ENCODE results near the gene HSDL1. TPM values are rescaled to one million over a fixed set of nuclear protein-coding genes. Genes with fewer than 3 reads are reported as not detected.

HSDL1 gene
- total RNA-seq, 4 donors from 2014 or later, result 11.1 to 39.8 (median 20.6) TPM

DNA sequence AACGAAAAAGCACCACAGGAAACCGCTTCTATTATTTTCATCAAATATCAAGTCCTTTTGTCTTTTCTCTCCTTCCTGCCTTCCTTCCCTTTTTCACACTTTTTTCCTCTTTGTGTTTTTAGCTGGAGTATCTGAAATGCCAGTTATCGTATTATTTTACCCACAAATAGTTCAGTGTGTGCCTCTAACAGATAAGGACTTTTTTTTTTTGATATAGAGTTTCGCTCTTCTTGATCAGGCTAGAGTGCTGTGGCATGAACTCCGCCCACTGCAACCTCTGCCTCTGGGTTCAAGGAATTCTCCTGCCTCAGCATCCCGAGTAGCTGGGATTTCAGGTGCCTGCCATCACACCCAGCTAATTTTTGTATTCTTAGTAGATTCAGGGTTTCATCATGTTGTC, 10.8 kb upstream of the HSDL1 start:
- Histone ChIP-seq H3K27me3 (no peaks in the 10 kb centered on the region), H3K4me1 (peaks cover 0 to 6% (median 0%) of the 10 kb centered on the region in 4 donors), H3K4me3 (no peak overlapping the region), H3K9me3 (no peaks in the 10 kb centered on the region), H3K27ac (no peak overlapping the region), H3K36me3 (no peaks in the 10 kb centered on the region)
- WGBS, 2 donors, result 83 to 91% methylated on average over 6 of the region's 6 CpGs
- TF ChIP-seq POLR2A (IDR thresholded peaks at IDR 0.05), result no peak
- TF ChIP-seq EP300 (IDR thresholded peaks at IDR 0.05), result no peak
- TF ChIP-seq, protein P1, sequence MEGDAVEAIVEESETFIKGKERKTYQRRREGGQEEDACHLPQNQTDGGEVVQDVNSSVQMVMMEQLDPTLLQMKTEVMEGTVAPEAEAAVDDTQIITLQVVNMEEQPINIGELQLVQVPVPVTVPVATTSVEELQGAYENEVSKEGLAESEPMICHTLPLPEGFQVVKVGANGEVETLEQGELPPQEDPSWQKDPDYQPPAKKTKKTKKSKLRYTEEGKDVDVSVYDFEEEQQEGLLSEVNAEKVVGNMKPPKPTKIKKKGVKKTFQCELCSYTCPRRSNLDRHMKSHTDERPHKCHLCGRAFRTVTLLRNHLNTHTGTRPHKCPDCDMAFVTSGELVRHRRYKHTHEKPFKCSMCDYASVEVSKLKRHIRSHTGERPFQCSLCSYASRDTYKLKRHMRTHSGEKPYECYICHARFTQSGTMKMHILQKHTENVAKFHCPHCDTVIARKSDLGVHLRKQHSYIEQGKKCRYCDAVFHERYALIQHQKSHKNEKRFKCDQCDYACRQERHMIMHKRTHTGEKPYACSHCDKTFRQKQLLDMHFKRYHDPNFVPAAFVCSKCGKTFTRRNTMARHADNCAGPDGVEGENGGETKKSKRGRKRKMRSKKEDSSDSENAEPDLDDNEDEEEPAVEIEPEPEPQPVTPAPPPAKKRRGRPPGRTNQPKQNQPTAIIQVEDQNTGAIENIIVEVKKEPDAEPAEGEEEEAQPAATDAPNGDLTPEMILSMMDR (IDR thresholded peaks at IDR 0.05), result no peak
- DNase-seq (ENCODE audit: low spot score in 2 of 2), result no peak

DNA sequence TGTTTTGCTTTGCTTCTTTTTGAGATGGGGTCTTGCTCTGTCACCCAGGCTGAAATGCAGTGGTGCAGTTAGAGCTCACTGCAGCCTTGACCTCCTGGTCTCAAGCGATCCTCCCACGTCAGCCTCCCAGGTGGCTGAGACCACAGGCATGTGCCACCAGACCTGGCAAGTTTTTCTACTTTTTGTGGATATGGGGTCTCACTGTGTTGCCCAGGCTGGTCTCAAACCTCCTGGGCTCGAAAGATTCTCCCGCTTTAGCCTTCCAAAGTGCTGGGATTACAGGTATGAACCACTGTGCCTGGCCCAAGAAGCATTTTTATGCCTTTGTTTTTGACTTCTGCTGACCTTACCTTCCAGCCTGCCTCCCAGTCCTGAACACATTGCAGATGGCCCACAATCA, 10.2 kb upstream of the HSDL1 start:
- TF ChIP-seq POLR2A (IDR thresholded peaks at IDR 0.05), result no peak
- no peak for TF ChIP-seq EP300 (IDR thresholded peaks at IDR 0.05)
- TF ChIP-seq, protein P1 (IDR thresholded peaks at IDR 0.05), result no peak
- Histone ChIP-seq H3K4me1 (peaks cover 0 to 6% (median 0%) of the 10 kb centered on the region in 4 donors), H3K9me3 (no peaks in the 10 kb centered on the region), H3K27ac (no peak overlapping the region), H3K27me3 (no peaks in the 10 kb centered on the region), H3K36me3 (no peaks in the 10 kb centered on the region), H3K4me3 (no peak overlapping the region)
- WGBS, 2 donors, result 96 to 98% methylated on average over 4 of the region's 4 CpGs
- no peak for DNase-seq (ENCODE audit: low spot score in 2 of 2)

DNA sequence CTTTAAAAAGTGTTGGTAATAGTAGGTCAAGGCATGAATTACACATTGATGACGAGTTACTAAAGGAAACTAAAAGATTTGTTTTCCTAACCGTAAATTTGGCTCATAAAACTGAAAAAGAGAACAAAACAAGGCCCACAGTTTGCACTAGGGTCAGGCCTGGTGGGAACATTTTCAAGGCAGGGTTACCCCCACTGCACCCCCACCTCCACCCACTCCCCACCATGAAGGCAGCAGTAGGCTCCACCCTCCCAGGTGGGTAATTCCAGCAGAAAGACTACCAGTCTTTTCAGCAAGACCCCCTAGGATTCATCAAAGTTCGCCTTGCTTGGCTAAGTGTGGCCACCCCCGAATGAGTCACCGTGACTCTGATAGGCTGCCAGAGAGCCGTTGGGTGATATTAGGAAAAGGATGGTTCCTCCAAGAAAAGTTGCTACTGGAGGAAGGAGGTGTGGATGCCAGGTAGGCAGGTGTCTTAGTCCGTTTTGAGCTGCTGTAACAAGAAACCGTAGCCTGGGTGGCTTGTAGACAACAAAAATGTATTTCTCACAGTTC, 8.8 kb upstream of the HSDL1 start:
- Histone ChIP-seq H3K4me1 (peaks cover 0 to 6% (median 0%) of the 10 kb centered on the region in 4 donors), H3K9me3 (no peaks in the 10 kb centered on the region), H3K36me3 (no peaks in the 10 kb centered on the region), H3K27me3 (no peaks in the 10 kb centered on the region), H3K27ac (no peak overlapping the region), H3K4me3 (no peak overlapping the region)
- WGBS, 2 donors, result 53% methylated on average over 8 of the region's 8 CpGs
- TF ChIP-seq, protein P1 (IDR thresholded peaks at IDR 0.05), result no peak
- DNase-seq (ENCODE audit: low spot score in 2 of 2), result no peak

DNA sequence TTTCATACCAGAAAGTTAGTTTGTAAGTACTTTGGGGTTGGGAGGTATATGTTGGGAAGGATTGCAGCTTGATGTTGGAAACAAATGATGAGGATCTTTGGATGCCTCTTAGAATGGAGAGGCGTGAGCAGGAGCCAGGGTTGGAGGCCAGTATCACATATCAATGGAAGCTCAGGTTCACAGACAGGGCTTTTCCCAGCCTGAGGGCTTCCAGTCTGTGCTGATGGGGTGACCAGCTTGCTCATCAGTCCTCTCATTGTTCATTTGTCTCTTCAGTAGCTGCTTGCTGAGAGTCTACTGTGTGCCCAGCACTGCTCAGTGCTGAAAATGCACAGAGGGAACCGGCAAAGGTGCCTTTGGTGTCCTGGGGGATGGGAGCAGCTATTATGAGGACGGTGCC, 5.9 kb upstream of the HSDL1 start:
- 51 to 66% methylated on average over 3 of the region's 3 CpGs for WGBS, 2 donors
- H3K27ac ChIP-seq, result no peak overlapping the region
- no peak overlapping the region for H3K4me3 ChIP-seq
- TF ChIP-seq, protein P1 (IDR thresholded peaks at IDR 0.05), result no peak
- TF ChIP-seq EP300 (IDR thresholded peaks at IDR 0.05), result no peak
- no peak for TF ChIP-seq POLR2A (IDR thresholded peaks at IDR 0.05)
- peaks cover 0 to 6% (median 0%) of the 10 kb centered on the region in 4 donors for H3K4me1 ChIP-seq
- DNase-seq (ENCODE audit: low spot score in 2 of 2), result no peak
- H3K27me3 ChIP-seq, result no peaks in the 10 kb centered on the region
- H3K9me3 ChIP-seq, result no peaks in the 10 kb centered on the region
- no peaks in the 10 kb centered on the region for H3K36me3 ChIP-seq

DNA sequence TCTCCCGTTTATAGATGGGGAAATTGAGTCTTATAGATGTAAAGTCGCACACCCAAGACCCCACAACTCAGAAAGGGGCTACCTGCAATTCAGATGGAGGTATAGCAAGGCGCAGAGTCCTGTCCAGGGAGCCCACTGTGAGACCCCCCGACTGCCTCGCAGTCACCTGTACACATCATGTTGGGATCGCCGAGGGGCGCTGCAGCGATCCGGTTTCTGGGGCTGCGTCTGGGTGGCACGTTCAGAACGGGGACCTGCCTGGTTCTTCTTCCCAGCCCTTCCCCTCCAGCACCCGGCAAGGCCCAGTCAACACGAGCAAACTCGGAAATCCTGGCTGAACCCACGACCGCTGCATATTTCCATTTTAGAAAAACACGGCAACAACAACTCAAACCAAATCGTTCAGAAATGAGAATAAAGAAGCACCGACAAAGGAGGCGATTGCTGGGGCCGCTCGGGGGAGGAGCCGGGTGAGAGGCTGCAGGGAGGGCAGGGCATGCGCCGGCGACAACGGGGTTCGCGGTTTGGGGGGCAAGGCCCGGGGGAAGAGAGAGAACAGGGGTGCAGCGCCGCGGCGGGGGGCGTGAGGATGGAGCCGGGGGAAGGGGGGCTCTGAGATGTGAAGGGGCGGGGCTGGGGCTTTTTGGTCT, 643 bp downstream of the HSDL1 start:
- 1% methylated on average over 38 of the region's 39 CpGs for WGBS, 2 donors
- H3K36me3 ChIP-seq, result no peaks in the 10 kb centered on the region
- peak overlapping the region; percentile 85 to 97 (median 95) for H3K4me3 ChIP-seq
- H3K27ac ChIP-seq, result peak overlapping the region; percentile 82 to 93 (median 87)
- no peak for DNase-seq (ENCODE audit: low spot score in 2 of 2)
- peaks cover 0 to 18% (median 6%) of the 10 kb centered on the region in 4 donors for H3K4me1 ChIP-seq
- TF ChIP-seq, protein P1 (IDR thresholded peaks at IDR 0.05), result peak in 1 of 5 experiments; percentile 8
- no peak for TF ChIP-seq EP300 (IDR thresholded peaks at IDR 0.05)
- H3K9me3 ChIP-seq, result no peaks in the 10 kb centered on the region
- no peaks in the 10 kb centered on the region for H3K27me3 ChIP-seq

Measured in tibial nerve (tissue), 4 donors.